ENCODE data around the gene SLCO2B1. TPM values are rescaled to one million over a fixed set of nuclear protein-coding genes. Genes with fewer than 3 reads are reported as not detected.

The SLCO2B1 gene
- total and polyA plus RNA-seq, 4 donors = 52.7 to 184 (median 135) TPM

DNA sequence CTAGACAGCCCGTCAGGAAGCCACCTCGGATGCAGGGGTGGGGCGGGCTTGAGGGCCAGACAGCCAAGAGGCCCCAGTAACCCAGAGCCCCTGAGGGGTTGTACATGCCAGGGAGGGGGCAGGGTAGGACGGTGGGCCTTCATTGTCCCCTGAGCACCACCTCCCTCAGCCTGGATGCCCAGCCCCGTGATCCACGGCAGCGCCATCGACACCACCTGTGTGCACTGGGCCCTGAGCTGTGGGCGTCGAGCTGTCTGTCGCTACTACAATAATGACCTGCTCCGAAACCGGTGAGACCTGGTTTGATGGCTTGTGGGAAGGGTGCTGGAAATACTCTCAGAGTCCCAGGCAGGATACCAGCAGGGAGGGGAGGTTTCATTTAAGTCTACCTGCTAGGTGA is 52.2 kb downstream of the SLCO2B1 start:
- Histone ChIP-seq H3K27ac (ENCODE audit: low read depth in 1 of 2, low read length in 2 of 2) (peak overlapping the region; percentile 62 to 64), H3K27me3 (ENCODE audit: control insufficient read depth in 4 of 4, insufficient read depth in 4 of 4, low read length in 3 of 4) (no peaks in the 10 kb centered on the region), H3K4me3 (ENCODE audit: low read depth in 1 of 3, low read length in 3 of 3) (no peak overlapping the region), H3K36me3 (ENCODE audit: control insufficient read depth in 4 of 4, insufficient read depth in 3 of 4, low read depth in 1 of 4, low read length in 3 of 4) (peaks cover 7 to 29% (median 24%) of the 10 kb centered on the region in 4 donors), H3K4me1 (ENCODE audit: control insufficient read depth in 4 of 4, insufficient read depth in 4 of 4, low read length in 3 of 4) (peaks cover 12 to 51% (median 41%) of the 10 kb centered on the region in 4 donors), H3K9me3 (ENCODE audit: control insufficient read depth in 4 of 4, low read length in 3 of 4) (no peaks in the 10 kb centered on the region), H3K9ac (ENCODE audit: low read depth in 1 of 2, low read length in 2 of 2) (no peak overlapping the region)
- WGBS = 89% methylated on average over 13 of the region's 13 CpGs
- no peak for DNase-seq (ENCODE audit: low spot score)
- no peak for TF ChIP-seq RAD21 (IDR thresholded peaks at IDR 0.05)
- TF ChIP-seq FOXA1 (IDR thresholded peaks at IDR 0.05) = no peak
- TF ChIP-seq, protein P1, sequence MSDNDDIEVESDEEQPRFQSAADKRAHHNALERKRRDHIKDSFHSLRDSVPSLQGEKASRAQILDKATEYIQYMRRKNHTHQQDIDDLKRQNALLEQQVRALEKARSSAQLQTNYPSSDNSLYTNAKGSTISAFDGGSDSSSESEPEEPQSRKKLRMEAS (IDR thresholded peaks at IDR 0.05) = no peak
- TF ChIP-seq TAF1 (conservative IDR thresholded peaks at IDR 0.05) = no peak
- no peak for TF ChIP-seq YY1 (IDR thresholded peaks at IDR 0.05)
- no peak for TF ChIP-seq NR2F2 (IDR thresholded peaks at IDR 0.05)
- no peak for TF ChIP-seq RXRA (IDR thresholded peaks at IDR 0.05)
- no peak for TF ChIP-seq EGR1 (IDR thresholded peaks at IDR 0.05; ENCODE audit: low read depth in 2 of 2)
- TF ChIP-seq, protein P2, sequence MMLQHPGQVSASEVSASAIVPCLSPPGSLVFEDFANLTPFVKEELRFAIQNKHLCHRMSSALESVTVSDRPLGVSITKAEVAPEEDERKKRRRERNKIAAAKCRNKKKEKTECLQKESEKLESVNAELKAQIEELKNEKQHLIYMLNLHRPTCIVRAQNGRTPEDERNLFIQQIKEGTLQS (IDR thresholded peaks at IDR 0.05) = no peak
- TF ChIP-seq GABPA (IDR thresholded peaks at IDR 0.05 in 1 of 2, conservative IDR thresholded peaks at IDR 0.05 in 1 of 2) = no peak
- TF ChIP-seq, protein P3, sequence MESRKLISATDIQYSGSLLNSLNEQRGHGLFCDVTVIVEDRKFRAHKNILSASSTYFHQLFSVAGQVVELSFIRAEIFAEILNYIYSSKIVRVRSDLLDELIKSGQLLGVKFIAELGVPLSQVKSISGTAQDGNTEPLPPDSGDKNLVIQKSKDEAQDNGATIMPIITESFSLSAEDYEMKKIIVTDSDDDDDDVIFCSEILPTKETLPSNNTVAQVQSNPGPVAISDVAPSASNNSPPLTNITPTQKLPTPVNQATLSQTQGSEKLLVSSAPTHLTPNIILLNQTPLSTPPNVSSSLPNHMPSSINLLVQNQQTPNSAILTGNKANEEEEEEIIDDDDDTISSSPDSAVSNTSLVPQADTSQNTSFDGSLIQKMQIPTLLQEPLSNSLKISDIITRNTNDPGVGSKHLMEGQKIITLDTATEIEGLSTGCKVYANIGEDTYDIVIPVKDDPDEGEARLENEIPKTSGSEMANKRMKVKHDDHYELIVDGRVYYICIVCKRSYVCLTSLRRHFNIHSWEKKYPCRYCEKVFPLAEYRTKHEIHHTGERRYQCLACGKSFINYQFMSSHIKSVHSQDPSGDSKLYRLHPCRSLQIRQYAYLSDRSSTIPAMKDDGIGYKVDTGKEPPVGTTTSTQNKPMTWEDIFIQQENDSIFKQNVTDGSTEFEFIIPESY (IDR thresholded peaks at IDR 0.05) = no peak

DNA sequence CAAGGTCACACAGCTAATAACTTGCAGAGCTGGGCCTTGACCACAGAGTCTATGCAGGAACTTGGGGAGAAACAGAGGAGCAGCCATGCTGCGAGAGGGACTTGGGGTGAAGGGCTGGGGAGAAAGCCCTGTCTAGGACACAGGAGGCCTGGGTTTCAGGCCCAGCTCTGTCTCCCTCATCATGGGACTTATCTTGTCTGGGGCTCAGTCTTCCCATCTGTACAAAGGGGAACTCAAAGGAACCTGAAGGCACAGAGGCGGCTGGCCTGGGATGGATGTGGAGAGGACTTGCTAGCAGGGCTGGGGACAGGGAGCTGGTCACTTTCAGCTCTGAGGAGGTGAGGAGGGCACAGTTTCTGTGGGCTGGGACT is 52.7 kb downstream of the SLCO2B1 start:
- Histone ChIP-seq H3K27ac (ENCODE audit: low read depth in 1 of 2, low read length in 2 of 2) (peak overlapping the region; percentile 62 to 64), H3K9ac (ENCODE audit: low read depth in 1 of 2, low read length in 2 of 2) (peak overlapping the region in 1 of 2 donors; percentile 7), H3K27me3 (ENCODE audit: control insufficient read depth in 4 of 4, insufficient read depth in 4 of 4, low read length in 3 of 4) (no peaks in the 10 kb centered on the region), H3K4me1 (ENCODE audit: control insufficient read depth in 4 of 4, insufficient read depth in 4 of 4, low read length in 3 of 4) (peaks cover 12 to 51% (median 41%) of the 10 kb centered on the region in 4 donors), H3K9me3 (ENCODE audit: control insufficient read depth in 4 of 4, low read length in 3 of 4) (no peaks in the 10 kb centered on the region), H3K36me3 (ENCODE audit: control insufficient read depth in 4 of 4, insufficient read depth in 3 of 4, low read depth in 1 of 4, low read length in 3 of 4) (peaks cover 3 to 26% (median 20%) of the 10 kb centered on the region in 4 donors), H3K4me3 (ENCODE audit: low read depth in 1 of 3, low read length in 3 of 3) (no peak overlapping the region)
- DNase-seq (ENCODE audit: low spot score) = no peak
- TF ChIP-seq HNF4A (conservative IDR thresholded peaks at IDR 0.05) (no peak), HNF4G (IDR thresholded peaks at IDR 0.05) (no peak), RXRA (IDR thresholded peaks at IDR 0.05) (no peak), YY1 (IDR thresholded peaks at IDR 0.05) (no peak), JUND (IDR thresholded peaks at IDR 0.05) (no peak), RAD21 (IDR thresholded peaks at IDR 0.05) (no peak), GABPA (IDR thresholded peaks at IDR 0.05 in 1 of 2, conservative IDR thresholded peaks at IDR 0.05 in 1 of 2) (no peak)
- TF ChIP-seq, protein P4, sequence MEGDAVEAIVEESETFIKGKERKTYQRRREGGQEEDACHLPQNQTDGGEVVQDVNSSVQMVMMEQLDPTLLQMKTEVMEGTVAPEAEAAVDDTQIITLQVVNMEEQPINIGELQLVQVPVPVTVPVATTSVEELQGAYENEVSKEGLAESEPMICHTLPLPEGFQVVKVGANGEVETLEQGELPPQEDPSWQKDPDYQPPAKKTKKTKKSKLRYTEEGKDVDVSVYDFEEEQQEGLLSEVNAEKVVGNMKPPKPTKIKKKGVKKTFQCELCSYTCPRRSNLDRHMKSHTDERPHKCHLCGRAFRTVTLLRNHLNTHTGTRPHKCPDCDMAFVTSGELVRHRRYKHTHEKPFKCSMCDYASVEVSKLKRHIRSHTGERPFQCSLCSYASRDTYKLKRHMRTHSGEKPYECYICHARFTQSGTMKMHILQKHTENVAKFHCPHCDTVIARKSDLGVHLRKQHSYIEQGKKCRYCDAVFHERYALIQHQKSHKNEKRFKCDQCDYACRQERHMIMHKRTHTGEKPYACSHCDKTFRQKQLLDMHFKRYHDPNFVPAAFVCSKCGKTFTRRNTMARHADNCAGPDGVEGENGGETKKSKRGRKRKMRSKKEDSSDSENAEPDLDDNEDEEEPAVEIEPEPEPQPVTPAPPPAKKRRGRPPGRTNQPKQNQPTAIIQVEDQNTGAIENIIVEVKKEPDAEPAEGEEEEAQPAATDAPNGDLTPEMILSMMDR (IDR thresholded peaks at IDR 0.05; ENCODE audit: low read depth, low read length, missing input control) = no peak
- TF ChIP-seq, protein P2 (IDR thresholded peaks at IDR 0.05) = no peak
- TF ChIP-seq, protein P3 (IDR thresholded peaks at IDR 0.05) = no peak
- whole genome bisulfite sequencing = 91% methylated on average over 2 of the region's 2 CpGs

All from liver (tissue), 9 donors.